ENCODE results near the gene IL1RL2. TPM values are rescaled to one million over a fixed set of nuclear protein-coding genes. Genes with fewer than 3 reads are reported as not detected.

The IL1RL2 gene
- total RNA-seq, 4 donors from 2014 or later: 2.2 to 6.2 (median 3.7) TPM

DNA sequence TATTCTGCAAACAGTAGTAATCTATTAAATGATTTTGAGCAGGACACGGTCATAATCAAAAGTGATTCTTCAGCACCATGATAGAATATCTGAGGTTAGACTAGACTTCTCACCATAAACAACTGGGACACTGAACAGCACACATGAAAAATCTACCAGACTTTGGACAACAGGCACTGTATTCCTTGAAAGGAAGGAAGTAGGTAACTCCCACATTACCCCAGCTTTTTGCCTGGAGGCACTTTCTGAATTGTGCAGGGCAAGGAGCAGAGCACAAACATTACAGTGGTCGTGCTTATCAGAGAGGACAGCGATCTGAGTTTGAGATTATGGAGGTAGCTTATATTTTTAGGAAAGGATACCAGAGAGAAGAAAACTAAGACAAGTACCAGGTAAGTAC is 99.2 kb downstream of the IL1RL2 start:
- H3K27me3 ChIP-seq: no peaks in the 10 kb centered on the region
- TF ChIP-seq, protein P1, sequence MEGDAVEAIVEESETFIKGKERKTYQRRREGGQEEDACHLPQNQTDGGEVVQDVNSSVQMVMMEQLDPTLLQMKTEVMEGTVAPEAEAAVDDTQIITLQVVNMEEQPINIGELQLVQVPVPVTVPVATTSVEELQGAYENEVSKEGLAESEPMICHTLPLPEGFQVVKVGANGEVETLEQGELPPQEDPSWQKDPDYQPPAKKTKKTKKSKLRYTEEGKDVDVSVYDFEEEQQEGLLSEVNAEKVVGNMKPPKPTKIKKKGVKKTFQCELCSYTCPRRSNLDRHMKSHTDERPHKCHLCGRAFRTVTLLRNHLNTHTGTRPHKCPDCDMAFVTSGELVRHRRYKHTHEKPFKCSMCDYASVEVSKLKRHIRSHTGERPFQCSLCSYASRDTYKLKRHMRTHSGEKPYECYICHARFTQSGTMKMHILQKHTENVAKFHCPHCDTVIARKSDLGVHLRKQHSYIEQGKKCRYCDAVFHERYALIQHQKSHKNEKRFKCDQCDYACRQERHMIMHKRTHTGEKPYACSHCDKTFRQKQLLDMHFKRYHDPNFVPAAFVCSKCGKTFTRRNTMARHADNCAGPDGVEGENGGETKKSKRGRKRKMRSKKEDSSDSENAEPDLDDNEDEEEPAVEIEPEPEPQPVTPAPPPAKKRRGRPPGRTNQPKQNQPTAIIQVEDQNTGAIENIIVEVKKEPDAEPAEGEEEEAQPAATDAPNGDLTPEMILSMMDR (IDR thresholded peaks at IDR 0.05): no peak
- no peak for TF ChIP-seq POLR2A (IDR thresholded peaks at IDR 0.05)
- no peaks in the 10 kb centered on the region for H3K36me3 ChIP-seq
- no peaks in the 10 kb centered on the region for H3K4me1 ChIP-seq
- WGBS, 2 donors: 78 to 91% methylated on average over 3 of the region's 3 CpGs
- H3K4me3 ChIP-seq (replicated peaks in 1 of 3): no peak overlapping the region
- no peak for DNase-seq
- H3K27ac ChIP-seq: no peak overlapping the region
- intact Hi-C loops (cut with DNase I): no loop called here
- H3K9me3 ChIP-seq: no peaks in the 10 kb centered on the region

DNA sequence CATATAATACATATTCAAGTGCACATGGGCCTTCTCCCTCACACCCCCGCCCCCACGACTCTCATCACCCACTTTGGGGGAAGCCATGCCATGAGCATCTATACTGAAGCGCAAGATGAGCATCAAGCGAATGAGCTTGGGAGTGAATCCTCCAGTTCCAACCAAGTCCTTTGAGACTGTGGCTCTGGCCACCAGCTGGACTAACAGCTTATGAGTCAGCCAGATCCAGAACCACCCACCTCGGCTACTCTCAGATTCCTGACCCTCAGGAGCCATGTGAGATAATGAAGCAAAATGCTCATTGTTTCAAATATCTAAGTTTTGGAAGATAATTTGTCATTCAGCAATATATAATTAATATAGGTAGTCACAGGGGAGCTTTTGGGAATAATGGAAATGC is 102.3 kb downstream of the IL1RL2 start:
- Histone ChIP-seq H3K27ac (no peak overlapping the region), H3K4me1 (no peaks in the 10 kb centered on the region), H3K27me3 (no peaks in the 10 kb centered on the region), H3K9me3 (no peaks in the 10 kb centered on the region), H3K36me3 (no peaks in the 10 kb centered on the region), H3K4me3 (replicated peaks in 1 of 3) (no peak overlapping the region)
- intact Hi-C loops (cut with DNase I): no loop called here
- 87 to 96% methylated on average over 5 of the region's 5 CpGs for WGBS, 2 donors
- no peak for DNase-seq
- no peak for TF ChIP-seq POLR2A (IDR thresholded peaks at IDR 0.05)
- TF ChIP-seq, protein P1 (IDR thresholded peaks at IDR 0.05): no peak

Other genes starting within 250 kb of the IL1RL2 start
- 1 to 10 TPM; 2.7 to 6.1 (median 3.6) TPM for gene IL1R2, start 195.1 kb upstream of the IL1RL2 start, total RNA-seq
- 100 to 1,000 TPM in 2 of 4 donors, 10 to 100 TPM in 2; 57.6 to 220 (median 103) TPM for gene IL1R1, start 44.3 kb upstream of the IL1RL2 start, total RNA-seq
- gene IL1RL1, start 124.5 kb downstream of the IL1RL2 start, total RNA-seq: 1 to 10 TPM; 1.0 to 5.0 (median 3.1) TPM
- 1 to 10 TPM; 1.7 to 9.4 (median 3.0) TPM for gene IL18R1, start 168.8 kb downstream of the IL1RL2 start, total RNA-seq
- 1 to 10 TPM; 1.6 to 3.1 (median 2.8) TPM for gene IL18RAP, start 236.1 kb downstream of the IL1RL2 start, total RNA-seq

All from thyroid gland (tissue), 4 donors.